Cortex of kidney (tissue), 1 donor: ENCODE data around the gene TPSD1.
"Not testable (repeated sequence)": the region's sequence is repeated elsewhere in the genome, so short reads cannot be mapped to it uniquely, and the experiment has no call there.

Experiments used
- DNase-seq: peaks from one replicate; lab custom pipeline; 2025; lab: John Stamatoyannopoulos, UW

TPSD1 gene

DNA sequence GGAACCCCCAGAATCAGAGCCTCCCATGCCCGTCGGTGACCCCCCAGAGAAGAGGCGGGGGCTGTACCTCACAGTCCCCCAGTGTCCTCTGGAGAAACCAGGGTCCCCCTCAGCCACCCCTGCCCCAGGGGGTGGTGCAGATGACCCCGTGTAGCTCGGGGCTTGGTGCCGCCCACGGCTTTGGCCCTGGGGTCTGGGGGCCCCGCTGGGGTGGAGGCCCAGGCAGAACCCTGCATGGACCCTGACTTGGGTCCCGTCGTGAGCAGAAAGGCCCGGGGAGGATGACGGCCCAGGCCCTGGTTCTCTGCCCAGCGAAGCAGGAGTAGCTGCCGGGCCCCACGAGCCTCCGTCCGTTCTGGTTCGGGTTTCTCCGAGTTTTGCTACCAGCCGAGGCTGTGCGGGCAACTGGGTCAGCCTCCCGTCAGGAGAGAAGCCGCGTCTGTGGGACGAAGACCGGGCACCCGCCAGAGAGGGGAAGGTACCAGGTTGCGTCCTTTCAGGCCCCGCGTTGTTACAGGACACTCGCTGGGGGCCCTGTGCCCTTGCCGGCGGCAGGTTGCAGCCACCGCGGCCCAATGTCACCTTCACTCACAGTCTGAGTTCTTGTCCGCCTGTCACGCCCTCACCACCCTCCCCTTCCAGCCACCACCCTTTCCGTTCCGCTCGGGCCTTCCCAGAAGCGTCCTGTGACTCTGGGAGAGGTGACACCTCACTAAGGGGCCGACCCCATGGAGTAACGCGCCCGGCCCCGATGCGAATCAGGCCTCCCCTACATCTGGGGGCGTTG, 34.8 kb upstream of the TPSD1 start:
- DNase-seq, result no peak

DNA sequence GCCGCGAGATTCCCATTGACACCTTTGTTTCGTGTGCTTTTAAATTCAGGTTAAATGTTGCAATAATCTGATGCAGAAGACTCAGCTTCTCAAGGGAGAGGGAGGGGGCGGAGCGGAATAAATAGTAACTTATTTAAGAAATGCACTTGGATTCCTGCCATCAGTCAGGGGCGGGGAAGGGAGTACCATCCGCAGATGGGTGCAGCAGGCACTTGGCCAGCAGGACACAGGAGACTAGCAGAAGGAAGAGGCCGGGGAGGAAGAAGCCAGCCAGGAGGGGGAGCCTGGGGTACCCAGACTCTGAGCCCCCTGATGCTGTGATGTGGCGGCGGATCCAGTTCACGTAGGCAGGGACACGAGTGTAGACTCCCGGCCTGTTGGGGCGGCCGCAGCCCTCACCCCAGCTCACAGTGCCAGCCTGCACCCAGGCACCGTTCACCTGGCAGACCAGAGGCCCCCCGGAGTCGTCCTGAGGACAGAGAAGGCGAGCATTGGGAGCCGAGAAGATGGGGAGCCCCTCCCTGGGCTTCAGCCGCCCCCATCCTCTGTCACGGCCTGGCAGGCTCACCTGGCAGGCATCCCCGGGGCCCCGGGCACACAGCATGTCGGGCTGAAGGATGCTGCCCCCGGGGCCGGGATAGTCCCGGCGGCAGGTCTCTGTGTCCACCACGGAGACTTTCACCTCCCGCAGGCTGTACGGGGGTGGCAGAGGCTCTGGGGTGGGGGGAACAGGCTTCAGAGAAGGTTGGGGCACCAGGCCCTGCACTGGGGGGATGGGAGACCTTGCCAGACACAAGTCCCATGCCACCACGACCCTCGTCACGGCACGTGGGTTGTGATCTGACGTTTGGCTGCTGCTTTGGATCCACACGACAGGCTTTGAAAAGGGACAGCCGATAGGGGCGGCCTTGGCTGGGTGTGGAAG, 34.0 kb upstream of the TPSD1 start:
- DNase-seq, result no peak

GRCh38 chr16:1222553-1223354, 33.1 kb upstream of the TPSD1 start:
- DNase-seq, result no peak

GRCh38 chr16:1223355-1224214, 32.3 kb upstream of the TPSD1 start:
- DNase-seq, result no peak

DNA sequence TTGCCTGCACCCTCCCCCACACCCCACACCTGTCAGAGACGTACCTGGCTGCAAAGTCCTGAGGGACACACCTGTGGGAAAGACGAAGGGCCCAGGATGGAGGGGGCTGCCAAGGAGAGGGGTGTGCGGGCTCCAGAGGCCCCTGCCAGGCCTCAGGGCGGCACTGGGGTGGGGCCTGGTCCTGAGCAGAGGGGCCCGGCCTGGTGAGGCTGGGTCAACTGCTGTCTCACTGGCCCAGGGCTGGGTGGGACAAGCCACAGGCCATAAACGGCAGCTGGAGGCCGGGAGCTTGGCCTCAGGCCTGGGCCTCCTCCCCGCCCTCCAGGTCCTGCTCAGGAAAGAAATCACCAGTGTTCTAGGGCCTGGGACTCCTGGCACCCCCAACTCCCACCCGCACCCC, 31.3 kb upstream of the TPSD1 start:
- no peak for DNase-seq

GRCh38 chr16:1225051-1225451, 30.8 kb upstream of the TPSD1 start, which contains the start of gene TPSG1:
TPSG1 (minus strand) TSS chr16:1225268; CDS start chr16:1225252, 16 bp downstream.
- no peak for DNase-seq

- not testable (repeated sequence) for DNase-seq
Measured at GRCh38 chr16:1225728-1226311, 30.0 kb upstream of the TPSD1 start.

- not testable (repeated sequence) for DNase-seq
Measured at GRCh38 chr16:1226692-1227091, 29.2 kb upstream of the TPSD1 start.

DNA sequence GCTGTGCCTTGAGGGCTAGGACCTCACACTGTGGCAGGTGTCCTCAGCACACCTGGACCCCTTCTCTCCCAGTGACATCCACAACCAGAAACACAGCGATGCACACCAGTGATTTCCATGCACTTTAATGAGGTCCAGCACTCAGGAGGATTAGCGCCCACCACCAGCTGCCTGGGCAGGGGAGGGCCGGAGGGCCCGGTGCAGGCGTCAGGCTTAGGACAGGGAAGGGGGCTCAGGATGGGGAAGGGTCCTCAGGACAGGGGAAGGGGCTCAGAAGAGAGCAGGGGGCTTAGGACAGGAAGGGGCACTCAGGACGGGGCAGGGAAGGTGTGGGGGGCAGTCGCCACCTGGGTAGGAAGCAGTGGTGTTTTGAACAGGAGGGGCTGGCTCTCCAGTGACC, 27.6 kb upstream of the TPSD1 start:
- DNase-seq, result not testable (repeated sequence)

DNA sequence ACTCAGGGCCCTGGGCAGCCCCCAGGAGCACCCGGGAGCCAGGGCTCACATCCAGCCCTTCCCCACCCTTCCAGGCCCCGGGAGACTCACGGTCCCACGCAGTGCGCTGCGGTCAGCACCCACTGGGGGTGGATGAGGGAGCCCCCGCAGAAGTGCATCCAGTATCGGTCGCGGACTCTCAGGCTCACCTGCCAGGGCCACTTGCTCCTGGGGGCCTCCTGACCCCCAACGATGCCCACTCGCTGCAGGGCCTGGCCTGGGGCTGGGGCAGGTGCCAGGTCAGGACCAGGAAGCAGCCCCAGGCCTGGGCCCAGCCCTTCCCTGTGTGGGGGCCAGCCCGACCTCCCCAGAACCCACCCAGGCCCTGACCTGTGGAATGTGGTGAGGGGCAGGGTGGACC, 26.4 kb upstream of the TPSD1 start:
- not testable (repeated sequence) for DNase-seq

- DNase-seq, result not testable (repeated sequence)
Measured at GRCh38 chr16:1230084-1230470, 25.8 kb upstream of the TPSD1 start, which contains the start of gene TPSB2. TPSB2 (minus strand) TSS chr16:1230184; CDS start chr16:1229951, 233 bp downstream.

DNA sequence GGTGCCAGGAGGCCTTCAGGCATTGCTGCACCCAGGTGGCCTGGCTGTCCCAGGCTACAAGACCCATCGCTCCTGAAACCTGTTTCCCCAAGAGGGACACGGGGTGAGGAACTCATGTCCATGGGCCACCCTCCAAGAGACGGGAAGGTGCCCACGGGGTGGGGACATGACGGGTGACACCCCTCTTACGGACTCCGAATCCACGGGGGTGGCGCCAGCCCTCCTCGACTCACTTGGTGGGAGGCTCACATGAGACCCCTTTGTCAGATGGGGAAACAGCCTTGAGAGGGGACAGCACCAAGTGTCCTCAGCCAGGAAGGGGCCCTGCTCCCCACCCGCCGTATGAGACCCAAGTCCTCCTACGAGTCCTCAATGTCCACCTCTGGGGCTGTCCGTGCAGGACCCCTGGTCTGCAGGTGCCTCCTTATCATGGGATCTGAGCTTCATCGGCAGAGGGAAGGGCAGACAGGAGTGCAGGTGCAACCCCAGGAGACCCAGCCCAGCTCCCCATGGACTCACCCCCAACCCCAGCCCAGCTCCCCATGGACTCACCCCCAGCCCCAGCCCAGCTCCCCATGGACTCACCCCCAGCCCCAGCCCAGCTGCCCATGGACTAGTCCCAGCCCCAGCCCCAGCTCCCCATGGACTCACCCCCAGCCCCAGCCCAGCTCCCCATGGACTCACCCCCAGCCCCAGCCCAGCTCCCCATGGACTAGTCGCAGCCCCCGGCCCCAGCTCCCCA, 25.2 kb upstream of the TPSD1 start:
- not testable (repeated sequence) for DNase-seq

DNA sequence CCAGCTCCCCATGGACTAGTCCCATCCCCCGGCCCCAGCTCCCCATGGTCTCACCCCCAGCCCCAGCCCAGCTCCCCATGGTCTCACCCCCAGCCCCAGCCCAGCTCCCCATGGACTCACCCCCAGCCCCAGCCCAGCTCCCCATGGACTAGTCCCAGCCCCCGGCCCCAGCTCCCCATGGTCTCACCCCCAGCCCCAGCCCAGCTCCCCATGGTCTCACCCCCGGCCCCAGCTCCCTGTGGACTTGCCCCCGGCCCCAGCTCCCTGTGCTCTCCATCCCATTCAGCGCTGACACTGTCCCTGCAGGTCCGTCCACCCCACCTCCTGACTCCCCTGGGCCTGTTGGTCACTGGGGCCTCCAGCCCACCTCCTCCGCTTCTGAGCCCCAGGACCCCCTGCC, 24.6 kb upstream of the TPSD1 start:
- not testable (repeated sequence) for DNase-seq

DNA sequence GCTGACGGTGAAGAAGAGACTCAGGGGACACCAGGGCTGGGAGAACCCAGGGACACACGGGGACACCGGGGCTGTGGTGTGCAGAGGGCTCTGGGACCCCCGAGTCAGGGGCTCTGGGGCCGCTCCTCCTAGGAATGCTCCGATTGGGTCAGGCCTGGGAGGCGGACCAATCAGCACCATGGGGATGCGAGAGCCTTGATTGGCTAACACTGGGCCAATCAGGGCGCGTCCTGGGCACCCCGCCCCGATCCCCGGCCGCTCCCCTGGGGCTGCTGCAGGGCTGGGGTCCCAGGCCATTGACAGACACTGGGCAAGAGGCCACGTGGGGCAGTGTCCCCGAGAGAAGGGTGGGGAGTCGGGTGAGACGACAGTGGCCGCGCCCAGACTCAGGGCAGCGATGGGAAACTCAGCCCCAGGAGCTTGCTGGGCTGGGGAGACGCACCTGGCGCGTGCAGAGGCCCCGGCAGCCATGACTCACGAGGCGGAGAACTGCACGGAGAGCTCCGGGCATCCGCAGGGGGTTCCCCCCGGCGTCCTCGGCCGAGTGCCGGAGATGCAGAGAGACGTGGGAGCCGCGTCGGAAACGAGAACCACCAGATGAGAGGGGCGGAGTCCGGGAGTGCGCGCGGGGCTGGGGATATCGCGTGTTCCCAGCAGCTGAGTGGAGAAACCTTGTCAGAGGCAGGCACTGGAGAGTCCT, 23.7 kb upstream of the TPSD1 start:
- DNase-seq, result not testable (repeated sequence)

GRCh38 chr16:1236659-1237058, 19.2 kb upstream of the TPSD1 start:
- DNase-seq, result not testable (repeated sequence)

DNA sequence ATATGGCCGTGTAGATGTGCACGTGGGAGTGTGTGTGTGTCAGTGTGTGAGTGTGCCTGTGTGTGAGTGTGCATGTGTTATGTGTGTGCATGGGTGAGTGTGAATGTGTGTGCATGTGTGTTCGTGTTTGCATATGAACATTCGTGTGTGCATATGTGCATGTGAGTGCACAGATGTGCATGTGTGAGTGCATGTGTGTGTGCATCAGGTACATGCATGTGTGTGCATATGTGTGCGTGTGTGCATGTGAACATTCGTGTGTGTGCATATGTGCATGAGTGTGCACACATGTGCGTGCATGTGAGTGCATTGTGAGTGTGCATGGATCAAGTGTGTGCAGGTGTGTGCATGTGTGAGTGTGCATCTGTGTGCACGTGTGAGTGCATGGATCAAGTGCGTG, 17.9 kb upstream of the TPSD1 start:
- no peak for DNase-seq

GRCh38 chr16:1238909-1239308, 17.0 kb upstream of the TPSD1 start:
- DNase-seq, result not testable (repeated sequence)

- not testable (repeated sequence) for DNase-seq
Measured at GRCh38 chr16:1239575-1239974, 16.3 kb upstream of the TPSD1 start.

- not testable (repeated sequence) for DNase-seq
Measured at GRCh38 chr16:1240436-1240835, 15.4 kb upstream of the TPSD1 start, which contains the start of gene TPSAB1. TPSAB1 (plus strand) TSS chr16:1240705; CDS start chr16:1240939, 234 bp downstream.
